OCI-LY7 (cell line): ENCODE measurements around the gene NQO2.

ENCODE experiments used
- EZH2phosphoT487 ChIP-seq: fragments of 200-600 bp; sonication (generic); IDR thresholded peaks from 2 replicates; pipeline ENCODE4 v1.6.1; 2018; ENCODE audit warnings: low read depth, borderline replicate concordance, mild to moderate bottlenecking, mixed run types, antibody characterized with exemption, low read length, moderate library complexity, mixed read lengths
- TF ChIP-seq, protein P1 (sequence below): fragments of 200-600 bp; sonication (generic); conservative IDR thresholded peaks from 2 replicates; pipeline ENCODE4 v1.5.1; 2014; ENCODE audit warnings: mild to moderate bottlenecking, antibody characterized with exemption, low read length, moderate library complexity, mixed read lengths

DNA sequence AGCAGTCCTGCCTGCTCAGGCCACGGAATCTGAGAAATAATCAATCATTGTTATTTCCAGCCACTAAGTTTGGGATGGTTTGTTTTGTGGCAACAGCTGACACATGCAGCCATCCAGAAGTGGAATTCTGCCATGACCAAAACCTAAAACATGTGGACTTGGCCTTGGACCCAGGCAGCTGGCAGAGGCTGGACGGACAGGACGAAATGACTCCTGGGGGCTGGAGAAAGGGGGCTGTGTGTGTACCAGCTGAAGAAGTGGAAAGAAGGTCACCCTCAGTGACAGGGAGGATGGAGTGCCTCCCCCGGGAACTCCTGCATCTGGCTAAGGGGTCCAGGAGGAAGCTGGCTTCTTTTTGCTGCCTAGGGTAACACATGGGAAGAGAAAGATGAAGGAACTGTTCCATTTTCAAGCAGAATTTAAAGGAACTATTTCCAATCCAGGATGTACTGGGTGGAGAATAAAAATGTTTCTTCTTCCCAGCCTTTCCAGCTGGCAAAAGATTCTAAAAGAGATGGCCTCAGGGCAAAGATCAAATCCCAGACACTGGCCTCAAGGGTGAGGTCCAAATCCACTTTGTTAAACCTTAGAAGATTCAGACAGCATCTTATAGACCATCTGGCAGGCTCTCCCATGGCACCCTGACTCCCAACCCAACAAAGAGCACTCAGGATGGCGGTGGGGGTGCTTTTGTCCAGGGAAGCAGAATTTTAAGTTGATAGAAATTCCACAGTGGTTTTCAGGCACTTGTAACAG, 42.6 kb upstream of the NQO2 start:
- TF ChIP-seq, protein P1, sequence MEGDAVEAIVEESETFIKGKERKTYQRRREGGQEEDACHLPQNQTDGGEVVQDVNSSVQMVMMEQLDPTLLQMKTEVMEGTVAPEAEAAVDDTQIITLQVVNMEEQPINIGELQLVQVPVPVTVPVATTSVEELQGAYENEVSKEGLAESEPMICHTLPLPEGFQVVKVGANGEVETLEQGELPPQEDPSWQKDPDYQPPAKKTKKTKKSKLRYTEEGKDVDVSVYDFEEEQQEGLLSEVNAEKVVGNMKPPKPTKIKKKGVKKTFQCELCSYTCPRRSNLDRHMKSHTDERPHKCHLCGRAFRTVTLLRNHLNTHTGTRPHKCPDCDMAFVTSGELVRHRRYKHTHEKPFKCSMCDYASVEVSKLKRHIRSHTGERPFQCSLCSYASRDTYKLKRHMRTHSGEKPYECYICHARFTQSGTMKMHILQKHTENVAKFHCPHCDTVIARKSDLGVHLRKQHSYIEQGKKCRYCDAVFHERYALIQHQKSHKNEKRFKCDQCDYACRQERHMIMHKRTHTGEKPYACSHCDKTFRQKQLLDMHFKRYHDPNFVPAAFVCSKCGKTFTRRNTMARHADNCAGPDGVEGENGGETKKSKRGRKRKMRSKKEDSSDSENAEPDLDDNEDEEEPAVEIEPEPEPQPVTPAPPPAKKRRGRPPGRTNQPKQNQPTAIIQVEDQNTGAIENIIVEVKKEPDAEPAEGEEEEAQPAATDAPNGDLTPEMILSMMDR, result no peak
- TF ChIP-seq EZH2phosphoT487, result no peak
